Activated CD4-positive, alpha-beta T cell treated with anti-CD3 and anti-CD28 coated beads, Interleukin-2, amount 50 U/mL, for 24 hours (primary cell): ENCODE data around the gene GINM1.
A peak's percentile ranks its signal among the peaks of the same experiment; 100 is the strongest.

Source experiments
- DNase-seq, 2 donors: peaks; one replicate each; pipeline ENCODE4 v3.0.0-alpha.2; 2020; ENCODE audit warnings: low read depth in 1 of 2, low spot score in 1 of 2

GINM1 gene

GRCh38 chr6:149565527-149566409 lies at the start of gene GINM1:
Gene GINM1 (plus strand): TSS chr6:149566375. CDS start chr6:149566415, 40 bp downstream.
- peak; percentile 92 to 93 for DNase-seq

- DNase-seq: no peak
Measured at GRCh38 chr6:149529650-149530049, 36.5 kb upstream of the GINM1 start.

GRCh38 chr6:149534742-149535141 lies 31.4 kb upstream of the GINM1 start:
- DNase-seq: no peak

GRCh38 chr6:149541139-149541538 lies 25.0 kb upstream of the GINM1 start:
- no peak for DNase-seq

GRCh38 chr6:149544646-149545257 lies 21.4 kb upstream of the GINM1 start:
- no peak for DNase-seq

- peak; percentile 17 to 62 for DNase-seq
Measured at GRCh38 chr6:149545258-149545753, 20.9 kb upstream of the GINM1 start.

GRCh38 chr6:149545754-149546471 lies 20.3 kb upstream of the GINM1 start, which contains the start of gene PPIL4:
Gene PPIL4 (minus strand): TSS chr6:149546043. CDS start chr6:149546005, 38 bp downstream.
- DNase-seq: peak; percentile 93 to 95

- DNase-seq: no peak
Measured at GRCh38 chr6:149551920-149552319, 14.3 kb upstream of the GINM1 start.

GRCh38 chr6:149558029-149558428 lies 8.1 kb upstream of the GINM1 start:
- DNase-seq: no peak

GRCh38 chr6:149559389-149559788 lies 6.8 kb upstream of the GINM1 start:
- no peak for DNase-seq

GRCh38 chr6:149560736-149561135 lies 5.4 kb upstream of the GINM1 start:
- no peak for DNase-seq

- no peak for DNase-seq
Measured at GRCh38 chr6:149563203-149563927, 2.8 kb upstream of the GINM1 start.

- no peak for DNase-seq
Measured at GRCh38 chr6:149563928-149564325, 2.2 kb upstream of the GINM1 start.

GRCh38 chr6:149566410-149567193 lies 427 bp downstream of the GINM1 start:
- DNase-seq: peak in 1 of 2 donors; percentile 33

GRCh38 chr6:149567194-149567586 lies 1.0 kb downstream of the GINM1 start:
- DNase-seq: no peak

- DNase-seq: no peak
Measured at GRCh38 chr6:149567945-149568585, 1.9 kb downstream of the GINM1 start.

- no peak for DNase-seq
Measured at GRCh38 chr6:149580880-149581279, 14.7 kb downstream of the GINM1 start.

GRCh38 chr6:149581349-149581748 lies 15.2 kb downstream of the GINM1 start:
- DNase-seq: no peak

GRCh38 chr6:149586149-149586548 lies 20.0 kb downstream of the GINM1 start:
- no peak for DNase-seq

- no peak for DNase-seq
Measured at GRCh38 chr6:149592983-149593382, 26.8 kb downstream of the GINM1 start.
